ENCODE data around the gene CDKAL1. TPM values are rescaled to one million over a fixed set of nuclear protein-coding genes. Genes with fewer than 3 reads are reported as not detected.
"Not testable (repeated sequence)": the region's sequence is repeated elsewhere in the genome, so short reads cannot be mapped to it uniquely, and the experiment has no call there.

Gene CDKAL1
- polyA plus RNA-seq, 2 of the 4 experiments (the other 2 are of a cell fraction), result 4.7 to 8.3 TPM

- WGBS (ENCODE audit: missing lambda C conversion rate), result 97% methylated on average over 1 of the region's 1 CpG
- H3K27ac ChIP-seq, result no peak overlapping the region
- no peak for ATAC-seq
- no peak overlapping the region for H3K4me2 ChIP-seq
- H3K4me3 ChIP-seq, result no peak overlapping the region
- FAIRE-seq, result no peak
- TF ChIP-seq ATOH8 (CRISPR knock-in tag; IDR thresholded peaks at IDR 0.05; ENCODE audit: low read depth) (no peak), MAFK (IDR thresholded peaks at IDR 0.05; ENCODE audit: partially characterized antibody) (no peak), JUN (IDR thresholded peaks at IDR 0.05) (no peak), EHF (CRISPR knock-in tag; IDR thresholded peaks at IDR 0.05) (no peak), HOXB5 (CRISPR knock-in tag; IDR thresholded peaks at IDR 0.05) (no peak), TFCP2L1 (CRISPR knock-in tag; IDR thresholded peaks at IDR 0.05) (no peak)
- TF ChIP-seq, protein P1, sequence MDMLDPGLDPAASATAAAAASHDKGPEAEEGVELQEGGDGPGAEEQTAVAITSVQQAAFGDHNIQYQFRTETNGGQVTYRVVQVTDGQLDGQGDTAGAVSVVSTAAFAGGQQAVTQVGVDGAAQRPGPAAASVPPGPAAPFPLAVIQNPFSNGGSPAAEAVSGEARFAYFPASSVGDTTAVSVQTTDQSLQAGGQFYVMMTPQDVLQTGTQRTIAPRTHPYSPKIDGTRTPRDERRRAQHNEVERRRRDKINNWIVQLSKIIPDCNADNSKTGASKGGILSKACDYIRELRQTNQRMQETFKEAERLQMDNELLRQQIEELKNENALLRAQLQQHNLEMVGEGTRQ (IDR thresholded peaks at IDR 0.05), result no peak
- no peak for DNase-seq (ENCODE audit: low read depth in 1 of 2, low spot score in 1 of 2)
- ChIA-PET POLR2A (no interaction called here), CTCF (no interaction called here)
- H3K4me1 ChIP-seq, result no peaks in the 10 kb centered on the region
- no peaks in the 10 kb centered on the region for H3K9me3 ChIP-seq
Measured at GRCh38 chr6:20606831-20607230, 72.6 kb downstream of the CDKAL1 start.

GRCh38 chr6:20608356-20608755 is 74.1 kb downstream of the CDKAL1 start:
- Histone ChIP-seq H3K4me2 (no peak overlapping the region), H3K4me3 (no peak overlapping the region), H3K9me3 (no peaks in the 10 kb centered on the region), H3K4me1 (no peaks in the 10 kb centered on the region), H3K27ac (no peak overlapping the region)
- WGBS (ENCODE audit: missing lambda C conversion rate), result 94% methylated on average over 4 of the region's 4 CpGs
- TF ChIP-seq FOSB (CRISPR knock-in tag; IDR thresholded peaks at IDR 0.05) (no peak), HOXB5 (CRISPR knock-in tag; IDR thresholded peaks at IDR 0.05) (no peak), CEBPB (IDR thresholded peaks at IDR 0.05) (no peak), POLR2A (IDR thresholded peaks at IDR 0.05; ENCODE audit: low read length) (no peak), MAFK (IDR thresholded peaks at IDR 0.05; ENCODE audit: partially characterized antibody) (no peak), POLR2AphosphoS2 (conservative IDR thresholded peaks at IDR 0.05; ENCODE audit: low read length) (no peak), PBX3 (IDR thresholded peaks at IDR 0.05) (no peak), NPAS2 (CRISPR knock-in tag; IDR thresholded peaks at IDR 0.05; ENCODE audit: borderline replicate concordance) (no peak), TP53 (CRISPR knock-in tag; IDR thresholded peaks at IDR 0.05) (no peak)
- TF ChIP-seq, protein P2, sequence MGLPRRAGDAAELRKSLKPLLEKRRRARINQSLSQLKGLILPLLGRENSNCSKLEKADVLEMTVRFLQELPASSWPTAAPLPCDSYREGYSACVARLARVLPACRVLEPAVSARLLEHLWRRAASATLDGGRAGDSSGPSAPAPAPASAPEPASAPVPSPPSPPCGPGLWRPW (IDR thresholded peaks at IDR 0.05), result no peak
- TF ChIP-seq, protein P3, sequence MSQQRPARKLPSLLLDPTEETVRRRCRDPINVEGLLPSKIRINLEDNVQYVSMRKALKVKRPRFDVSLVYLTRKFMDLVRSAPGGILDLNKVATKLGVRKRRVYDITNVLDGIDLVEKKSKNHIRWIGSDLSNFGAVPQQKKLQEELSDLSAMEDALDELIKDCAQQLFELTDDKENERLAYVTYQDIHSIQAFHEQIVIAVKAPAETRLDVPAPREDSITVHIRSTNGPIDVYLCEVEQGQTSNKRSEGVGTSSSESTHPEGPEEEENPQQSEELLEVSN (IDR thresholded peaks at IDR 0.05; ENCODE audit: borderline replicate concordance, low read depth), result no peak
- FAIRE-seq, result no peak
- POLR2A ChIA-PET, result no interaction called here
- CTCF ChIA-PET, result no interaction called here
- no peak for ATAC-seq
- no peak for DNase-seq (ENCODE audit: low read depth in 1 of 2, low spot score in 1 of 2)

DNA sequence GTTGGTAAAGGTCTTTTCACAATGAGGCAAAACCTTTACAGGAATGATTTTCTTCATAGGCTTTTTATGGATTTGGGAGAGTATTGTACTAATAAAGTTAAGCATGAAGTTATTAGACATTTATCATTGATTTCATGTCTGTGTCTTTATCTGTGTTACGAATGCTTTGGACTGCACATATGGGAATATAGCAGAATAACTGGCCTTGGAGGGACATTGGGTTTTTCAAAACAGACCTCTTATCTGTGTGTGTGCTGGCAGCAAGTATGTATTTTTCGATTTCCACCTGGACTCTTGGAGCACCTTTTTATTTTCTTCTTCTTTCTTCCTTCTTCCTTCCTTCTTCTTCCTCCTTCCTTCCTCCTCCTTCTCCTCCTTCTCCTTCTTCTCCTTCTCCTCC is 74.6 kb downstream of the CDKAL1 start:
- no peak for DNase-seq (ENCODE audit: low read depth in 1 of 2, low spot score in 1 of 2)
- Histone ChIP-seq H3K4me2 (no peak overlapping the region), H3K27ac (no peak overlapping the region), H3K9me3 (no peaks in the 10 kb centered on the region), H3K4me1 (no peaks in the 10 kb centered on the region), H3K4me3 (no peak overlapping the region)
- ChIA-PET CTCF (no interaction called here), POLR2A (no interaction called here)
- no peak for ATAC-seq
- WGBS (ENCODE audit: missing lambda C conversion rate), result 93% methylated on average over 2 of the region's 2 CpGs
- TF ChIP-seq JUNB (IDR thresholded peaks at IDR 0.05) (no peak), NR3C1 (IDR thresholded peaks at IDR 0.05) (no peak), RFX5 (IDR thresholded peaks at IDR 0.05) (no peak), MAFK (IDR thresholded peaks at IDR 0.05; ENCODE audit: partially characterized antibody) (no peak), TFCP2L1 (CRISPR knock-in tag; IDR thresholded peaks at IDR 0.05) (no peak)
- TF ChIP-seq, protein P4, sequence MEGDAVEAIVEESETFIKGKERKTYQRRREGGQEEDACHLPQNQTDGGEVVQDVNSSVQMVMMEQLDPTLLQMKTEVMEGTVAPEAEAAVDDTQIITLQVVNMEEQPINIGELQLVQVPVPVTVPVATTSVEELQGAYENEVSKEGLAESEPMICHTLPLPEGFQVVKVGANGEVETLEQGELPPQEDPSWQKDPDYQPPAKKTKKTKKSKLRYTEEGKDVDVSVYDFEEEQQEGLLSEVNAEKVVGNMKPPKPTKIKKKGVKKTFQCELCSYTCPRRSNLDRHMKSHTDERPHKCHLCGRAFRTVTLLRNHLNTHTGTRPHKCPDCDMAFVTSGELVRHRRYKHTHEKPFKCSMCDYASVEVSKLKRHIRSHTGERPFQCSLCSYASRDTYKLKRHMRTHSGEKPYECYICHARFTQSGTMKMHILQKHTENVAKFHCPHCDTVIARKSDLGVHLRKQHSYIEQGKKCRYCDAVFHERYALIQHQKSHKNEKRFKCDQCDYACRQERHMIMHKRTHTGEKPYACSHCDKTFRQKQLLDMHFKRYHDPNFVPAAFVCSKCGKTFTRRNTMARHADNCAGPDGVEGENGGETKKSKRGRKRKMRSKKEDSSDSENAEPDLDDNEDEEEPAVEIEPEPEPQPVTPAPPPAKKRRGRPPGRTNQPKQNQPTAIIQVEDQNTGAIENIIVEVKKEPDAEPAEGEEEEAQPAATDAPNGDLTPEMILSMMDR (IDR thresholded peaks at IDR 0.05), result no peak
- FAIRE-seq, result no peak

- H3K4me2 ChIP-seq; ATAC-seq; POLR2A ChIA-PET; H3K9me3 ChIP-seq; FAIRE-seq; H3K4me1 ChIP-seq; H3K4me3 ChIP-seq; DNase-seq (ENCODE audit: low read depth in 1 of 2, low spot score in 1 of 2); H3K27ac ChIP-seq: not testable (repeated sequence)
- CTCF ChIA-PET, result interaction anchor here (0.6 kb wide), 1 partner anchor 502 kb away, joined by 4 read pairs; no protein-coding TSS in a partner anchor
- 92% methylated on average over 2 of the region's 2 CpGs for WGBS (ENCODE audit: missing lambda C conversion rate)
Measured at GRCh38 chr6:20609924-20610323, 75.7 kb downstream of the CDKAL1 start.
